Activated CD4-positive, alpha-beta T cell treated with anti-CD3 and anti-CD28 coated beads, Interleukin-2, amount 10 ng/mL, durations not matched to agents 24 days and 14 days (primary cell): ENCODE measurements around the gene PPM1F. TPM values are rescaled to one million over a fixed set of nuclear protein-coding genes. Genes with fewer than 3 reads are reported as not detected.
A peak's percentile ranks its signal among the peaks of the same experiment; 100 is the strongest.
"Not testable (repeated sequence)": the region's sequence is repeated elsewhere in the genome, so short reads cannot be mapped to it uniquely, and the experiment has no call there.

Source experiments
- DNase-seq: peaks from one replicate; pipeline ENCODE4 v3.0.0; 2022
- H3K27ac Mint-ChIP-seq: one replicate; pipeline ENCODE4 v1.8.0; 2022; ENCODE audit warnings: mild to moderate bottlenecking, mixed read lengths
- H3K27me3 Mint-ChIP-seq: one replicate; pipeline ENCODE4 v1.8.0; 2022; ENCODE audit warnings: mixed read lengths
- H3K36me3 Mint-ChIP-seq: one replicate; pipeline ENCODE4 v1.8.0; 2022; ENCODE audit warnings: low read depth, mild to moderate bottlenecking, mixed read lengths
- H3K4me1 Mint-ChIP-seq: one replicate; pipeline ENCODE4 v1.8.0; 2021; ENCODE audit warnings: mixed read lengths
- H3K4me3 Mint-ChIP-seq: one replicate; pipeline ENCODE4 v1.8.0; 2022; ENCODE audit warnings: mild to moderate bottlenecking, moderate library complexity, mixed read lengths
- H3K9me3 Mint-ChIP-seq: one replicate; pipeline ENCODE4 v1.8.0; 2021; ENCODE audit warnings: mixed read lengths
- intact Hi-C: fragments of 100-400 bp; cut with micrococcal nuclease; formaldehyde crosslinking; loops from one replicate; pipeline ENCODE4 v1.15.1; 2023
- total RNA-seq: library from RNA; stranded (reverse); gene quantifications from 2 replicates; pipeline ENCODE4 v1.2.3, GENCODE V29; 2022

The PPM1F gene
- total RNA-seq, 1 donor from 2014 or later = 40.1 TPM

- intact Hi-C loops = no loop called here
Measured at GRCh38 chr22:21945453-21946261, 7.0 kb downstream of the PPM1F start.

GRCh38 chr22:21944871-21945270, 7.8 kb downstream of the PPM1F start:
- intact Hi-C loops = no loop called here
- Mint-ChIP-seq H3K27ac (no peak overlapping the region), H3K27me3 (no peaks in the 10 kb centered on the region), H3K4me1 (peaks cover 31% of the 10 kb centered on the region), H3K9me3 (no peaks in the 10 kb centered on the region), H3K36me3 (peaks cover 4% of the 10 kb centered on the region), H3K4me3 (no peak overlapping the region)
- no peak for DNase-seq

More at GRCh38 chr22:21945453-21946261, 7.0 kb downstream of the PPM1F start:
- DNase-seq = no peak
- Mint-ChIP-seq H3K4me3 (no peak overlapping the region), H3K4me1 (peaks cover 23% of the 10 kb centered on the region), H3K27ac (no peak overlapping the region), H3K9me3 (no peaks in the 10 kb centered on the region), H3K36me3 (peaks cover 4% of the 10 kb centered on the region), H3K27me3 (no peaks in the 10 kb centered on the region)

DNA sequence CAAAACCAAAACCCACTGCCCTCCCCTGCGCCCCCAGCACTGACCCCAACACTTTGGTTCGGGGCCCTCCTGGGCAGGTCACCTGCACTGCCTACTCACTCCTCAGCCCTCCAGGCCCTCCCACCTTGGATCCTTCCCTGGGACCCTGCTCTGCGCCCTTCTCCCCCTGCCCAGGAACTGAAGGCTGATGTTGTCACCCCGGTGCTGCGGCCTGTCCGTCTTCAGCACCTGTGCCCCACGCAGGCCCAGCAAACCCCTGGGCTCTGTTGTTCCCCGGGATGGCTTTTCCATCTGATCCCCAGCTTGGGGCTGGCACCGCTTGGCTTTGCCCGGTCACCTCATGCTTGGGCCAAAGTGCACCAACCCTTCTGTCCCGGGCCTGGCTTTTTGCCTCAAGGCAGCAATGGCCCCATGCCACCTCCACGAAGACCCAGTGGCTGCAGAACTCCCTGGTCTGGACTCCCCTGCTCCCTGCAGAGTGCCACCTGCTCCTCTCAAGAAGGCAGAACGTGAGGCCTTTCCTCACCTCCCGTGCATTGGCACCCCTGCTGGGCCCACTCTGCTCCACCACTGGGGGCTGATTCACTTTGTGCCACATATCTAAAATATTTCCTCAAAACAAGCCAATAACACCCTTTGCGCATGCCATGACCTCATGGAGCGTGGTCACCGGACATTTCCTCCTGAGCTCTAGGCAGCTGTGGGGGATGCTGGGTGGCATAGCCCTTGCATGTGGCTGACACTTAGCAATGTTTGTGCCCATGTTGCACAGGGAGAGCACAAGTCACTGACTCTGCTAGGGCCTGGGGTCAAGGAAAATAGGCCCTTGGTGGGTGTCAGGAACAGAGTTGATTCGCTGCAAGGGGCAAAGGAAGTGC, 8.8 kb downstream of the PPM1F start:
- no peak for DNase-seq
- intact Hi-C loops = no loop called here
- H3K27me3 Mint-ChIP-seq = no peaks in the 10 kb centered on the region
- peak overlapping the region; percentile 45 for H3K27ac Mint-ChIP-seq
- no peaks in the 10 kb centered on the region for H3K9me3 Mint-ChIP-seq
- peaks cover 4% of the 10 kb centered on the region for H3K36me3 Mint-ChIP-seq
- H3K4me3 Mint-ChIP-seq = no peak overlapping the region
- H3K4me1 Mint-ChIP-seq = peaks cover 39% of the 10 kb centered on the region

DNA sequence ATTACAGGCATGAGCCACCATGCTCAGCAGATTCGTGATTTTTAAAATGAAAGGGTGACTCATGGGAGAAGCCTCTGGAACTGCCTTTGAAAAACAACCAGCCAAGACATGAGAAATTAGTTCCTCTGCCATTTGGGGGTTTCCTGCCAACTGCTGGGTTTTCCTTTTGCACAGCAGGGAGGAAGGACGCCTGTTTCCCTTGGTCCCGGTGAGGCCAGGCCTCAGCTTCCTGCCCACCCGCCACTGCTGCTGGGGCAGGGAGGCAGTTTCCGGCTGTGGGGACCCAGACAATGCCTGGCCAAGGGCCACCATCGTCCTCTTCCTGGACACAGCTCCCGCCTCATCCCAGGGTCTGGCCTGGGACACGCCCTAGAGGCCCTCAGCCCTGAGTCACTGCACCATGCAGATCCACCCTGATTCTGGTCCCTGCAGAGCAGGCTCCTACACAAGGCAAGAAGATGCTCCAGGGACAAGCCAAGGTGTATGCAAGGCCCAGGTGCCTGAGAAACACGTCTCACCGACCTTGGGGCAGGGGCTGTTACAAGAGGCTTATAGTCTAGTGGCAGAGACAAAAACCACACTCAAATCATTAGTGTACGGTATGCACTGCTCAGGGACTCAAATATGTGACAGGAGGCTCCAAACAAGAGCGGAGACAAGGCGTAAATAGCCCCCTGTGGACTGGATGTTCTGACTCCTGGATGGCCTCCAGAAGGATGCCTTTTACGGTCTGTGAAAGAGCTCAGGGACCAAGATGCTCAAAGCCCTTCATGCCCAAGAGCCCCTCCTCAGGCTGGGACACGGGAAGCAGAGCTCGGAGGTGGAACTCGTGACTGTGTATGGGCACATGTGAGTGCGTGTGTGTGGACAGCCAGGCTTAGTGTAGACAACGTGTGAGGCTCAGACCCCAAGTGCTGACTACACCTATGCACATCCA, 10.0 kb downstream of the PPM1F start:
- Mint-ChIP-seq H3K36me3 (peaks cover 4% of the 10 kb centered on the region), H3K27me3 (no peaks in the 10 kb centered on the region), H3K4me1 (peaks cover 48% of the 10 kb centered on the region), H3K4me3 (no peak overlapping the region), H3K9me3 (no peaks in the 10 kb centered on the region), H3K27ac (peak overlapping the region; percentile 80)
- peak; percentile 68 for DNase-seq
- intact Hi-C loops = loop anchor here (1.0 kb wide), 1 partner anchor 10 kb away; the partner anchor contains the start of gene PPM1F

DNA sequence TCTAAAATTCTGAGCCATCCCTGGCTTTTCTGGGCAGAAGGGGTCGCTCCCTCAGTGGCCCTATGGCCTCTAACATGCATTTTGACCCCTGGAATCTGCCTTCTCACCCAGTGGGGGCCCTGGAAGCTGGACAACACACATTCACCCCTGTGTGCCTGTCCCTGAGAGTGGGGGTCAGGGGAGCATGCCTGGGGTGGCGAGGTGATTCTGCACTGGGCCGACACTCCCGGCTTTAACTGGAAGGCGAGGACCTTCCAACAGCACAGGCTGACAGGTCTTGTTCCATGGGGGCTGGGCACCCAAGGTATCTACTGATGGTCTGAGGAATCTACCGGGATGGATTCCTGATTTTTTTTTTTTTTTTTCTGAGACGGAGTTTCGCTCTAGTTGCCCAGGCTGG, 10.7 kb downstream of the PPM1F start:
- no peak for DNase-seq
- Mint-ChIP-seq H3K4me1 (peaks cover 47% of the 10 kb centered on the region), H3K4me3 (no peak overlapping the region), H3K9me3 (no peaks in the 10 kb centered on the region), H3K27me3 (no peaks in the 10 kb centered on the region), H3K36me3 (peaks cover 4% of the 10 kb centered on the region), H3K27ac (peak overlapping the region; percentile 80)
- intact Hi-C loops = loop anchor here (1.0 kb wide), 1 partner anchor 10 kb away; the partner anchor contains the start of gene PPM1F

GRCh38 chr22:21940521-21940920, 12.1 kb downstream of the PPM1F start:
- no peak for DNase-seq
- Mint-ChIP-seq H3K4me3 (no peak overlapping the region), H3K27me3 (no peaks in the 10 kb centered on the region), H3K9me3 (no peaks in the 10 kb centered on the region), H3K27ac (peak overlapping the region; percentile 40), H3K36me3 (peaks cover 8% of the 10 kb centered on the region), H3K4me1 (peaks cover 48% of the 10 kb centered on the region)
- intact Hi-C loops = no loop called here

GRCh38 chr22:21939935-21940334, 12.7 kb downstream of the PPM1F start:
- H3K9me3 Mint-ChIP-seq, H3K36me3 Mint-ChIP-seq, intact Hi-C loops, DNase-seq, H3K27me3 Mint-ChIP-seq, H3K4me3 Mint-ChIP-seq: not testable (repeated sequence)
- peaks cover 48% of the 10 kb centered on the region for H3K4me1 Mint-ChIP-seq
- peak overlapping the region; percentile 40 for H3K27ac Mint-ChIP-seq

DNA sequence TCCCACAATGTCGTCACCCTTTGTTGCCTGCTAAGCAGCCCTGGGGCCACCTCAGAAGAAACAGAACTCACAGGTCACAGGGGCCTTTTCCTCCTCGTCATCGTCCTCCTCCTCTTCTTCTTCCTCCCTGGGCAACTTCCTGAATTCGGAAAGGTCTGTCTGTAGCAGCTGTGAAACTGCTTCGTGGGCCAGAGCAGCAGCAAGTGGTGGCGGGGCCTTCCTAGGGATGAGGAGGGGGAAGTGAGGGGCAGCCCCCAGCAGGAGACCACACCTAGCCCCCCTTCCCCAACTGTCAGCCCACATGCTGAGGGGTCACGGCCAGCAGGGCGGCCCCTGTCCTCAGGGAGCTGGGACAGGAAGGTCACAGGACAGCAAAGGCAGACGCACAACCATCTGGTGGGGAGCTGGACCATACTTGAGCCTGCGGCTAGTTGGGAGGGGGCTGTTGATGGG, 13.2 kb downstream of the PPM1F start:
- H3K4me1 Mint-ChIP-seq = peaks cover 48% of the 10 kb centered on the region
- DNase-seq = no peak
- peak overlapping the region; percentile 51 for H3K27ac Mint-ChIP-seq
- intact Hi-C loops = no loop called here
- peak overlapping the region; percentile 82 for H3K4me3 Mint-ChIP-seq
- no peaks in the 10 kb centered on the region for H3K27me3 Mint-ChIP-seq
- H3K9me3 Mint-ChIP-seq = no peaks in the 10 kb centered on the region
- peaks cover 8% of the 10 kb centered on the region for H3K36me3 Mint-ChIP-seq

GRCh38 chr22:21938906-21939305, 13.7 kb downstream of the PPM1F start:
- intact Hi-C loops = loop anchor here (1.0 kb wide), 2 partner anchors 13 to 226 kb away; partner anchors contain the start of gene PPM1F

DNA sequence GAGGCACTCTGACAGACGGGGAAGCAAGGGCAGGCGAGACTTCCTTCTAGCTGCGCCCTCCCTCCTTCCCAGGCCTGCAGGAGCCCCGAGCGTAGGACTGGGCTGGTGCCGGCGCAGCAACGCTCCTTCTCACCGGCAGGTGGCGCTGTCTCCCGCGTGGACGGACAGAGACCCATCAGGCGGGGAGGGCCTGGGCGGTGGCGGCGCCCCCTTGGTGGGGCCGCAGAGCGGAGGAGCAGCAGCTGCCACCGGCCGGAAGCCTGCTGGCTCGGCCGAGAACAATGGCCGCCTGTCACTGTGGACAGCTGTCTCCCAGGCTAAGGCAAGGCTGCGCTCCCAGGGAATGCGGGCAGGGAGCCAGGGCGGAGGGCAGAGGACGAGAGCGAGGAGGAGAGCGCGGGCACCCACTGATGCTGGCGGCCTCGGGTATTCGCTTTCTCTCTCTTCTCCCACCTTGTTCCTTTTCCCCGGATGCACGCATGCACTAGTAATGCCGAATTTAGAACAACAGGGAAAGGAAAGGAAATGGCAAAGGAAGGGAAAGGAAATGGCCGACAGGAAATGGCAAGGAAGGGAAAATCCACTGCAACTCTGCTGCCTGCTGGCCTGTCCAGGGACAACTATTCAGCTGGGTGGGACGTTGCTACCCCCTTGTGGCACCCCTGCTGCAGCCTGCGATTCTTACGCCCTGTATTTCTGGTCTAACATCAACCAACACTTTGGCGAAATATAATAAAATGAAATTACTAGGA, 14.4 kb downstream of the PPM1F start:
- H3K4me3 Mint-ChIP-seq = peak overlapping the region; percentile 82
- peak overlapping the region; percentile 81 for H3K27ac Mint-ChIP-seq
- no peaks in the 10 kb centered on the region for H3K27me3 Mint-ChIP-seq
- H3K36me3 Mint-ChIP-seq = peaks cover 6% of the 10 kb centered on the region
- H3K9me3 Mint-ChIP-seq = no peaks in the 10 kb centered on the region
- intact Hi-C loops = loop anchor here (1.0 kb wide), 2 partner anchors 14 to 225 kb away; partner anchors contain the start of gene PPM1F
- DNase-seq = peak; percentile 97
- peaks cover 46% of the 10 kb centered on the region for H3K4me1 Mint-ChIP-seq

More at GRCh38 chr22:21938906-21939305, 13.7 kb downstream of the PPM1F start:
- no peaks in the 10 kb centered on the region for H3K9me3 Mint-ChIP-seq
- H3K4me3 Mint-ChIP-seq = peak overlapping the region; percentile 82
- peaks cover 6% of the 10 kb centered on the region for H3K36me3 Mint-ChIP-seq
- H3K27ac Mint-ChIP-seq = peak overlapping the region; percentile 81
- H3K4me1 Mint-ChIP-seq = peaks cover 46% of the 10 kb centered on the region
- no peak for DNase-seq
- no peaks in the 10 kb centered on the region for H3K27me3 Mint-ChIP-seq

DNA sequence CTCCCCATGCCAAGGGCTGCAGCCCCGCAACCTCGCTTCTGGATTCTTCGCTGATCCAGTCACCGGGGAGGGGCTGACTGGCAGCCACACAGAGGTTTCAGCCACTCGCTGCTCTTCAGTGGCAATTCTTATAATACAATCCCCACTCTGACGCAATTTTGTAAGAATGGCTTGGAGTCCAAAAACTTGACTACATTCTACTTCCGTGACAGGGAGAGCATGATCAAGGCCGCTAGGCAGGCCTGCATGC, 14.9 kb downstream of the PPM1F start:
- Mint-ChIP-seq H3K4me1 (peaks cover 43% of the 10 kb centered on the region), H3K36me3 (peaks cover 6% of the 10 kb centered on the region), H3K9me3 (no peaks in the 10 kb centered on the region), H3K4me3 (peak overlapping the region; percentile 82), H3K27ac (peak overlapping the region; percentile 81), H3K27me3 (no peaks in the 10 kb centered on the region)
- DNase-seq = no peak
- intact Hi-C loops = loop anchor here (1.0 kb wide), 2 partner anchors 15 to 224 kb away; partner anchors contain the start of gene PPM1F

- H3K4me1 Mint-ChIP-seq = peaks cover 38% of the 10 kb centered on the region
- H3K4me3 Mint-ChIP-seq = no peak overlapping the region
Measured at GRCh38 chr22:21937041-21937820, 15.4 kb downstream of the PPM1F start.

More at GRCh38 chr22:21937041-21937820, 15.4 kb downstream of the PPM1F start:
- no peak overlapping the region for H3K27ac Mint-ChIP-seq
- no peaks in the 10 kb centered on the region for H3K27me3 Mint-ChIP-seq
- H3K9me3 Mint-ChIP-seq = no peaks in the 10 kb centered on the region
- DNase-seq = no peak
- H3K36me3 Mint-ChIP-seq = peaks cover 6% of the 10 kb centered on the region
- intact Hi-C loops = no loop called here
